H9 (cell line): ENCODE measurements around the gene HP1BP3. TPM values are rescaled to one million over a fixed set of nuclear protein-coding genes. Genes with fewer than 3 reads are reported as not detected.

Experiments
- DNase-seq: peaks from one replicate; pipeline ENCODE4 v3.0.0-alpha.2; 2017
- H2AFZ ChIP-seq: one replicate; pipeline ENCODE4 v1.6.1; 2013; ENCODE audit warnings: mild to moderate bottlenecking, low read length, control low read depth, moderate library complexity
- H2AK5ac ChIP-seq: 2 replicates; pipeline ENCODE4 v1.6.1; 2013; ENCODE audit warnings: low read length, control low read depth, mixed read lengths; ENCODE audit not compliant: insufficient read length
- H2BK120ac ChIP-seq: one replicate; pipeline ENCODE4 v1.6.1; 2013; ENCODE audit warnings: low read depth, mild to moderate bottlenecking, low read length, control low read depth, inconsistent platforms; ENCODE audit not compliant: poor library complexity, severe bottlenecking
- H2BK12ac ChIP-seq: 2 replicates; pipeline ENCODE4 v1.6.1; 2013; ENCODE audit warnings: low read length, control low read depth, mixed read lengths, low read depth; ENCODE audit not compliant: insufficient read length
- H2BK15ac ChIP-seq: 2 replicates; pipeline ENCODE4 v1.6.1; 2013; ENCODE audit warnings: low read depth, low read length, control low read depth
- H2BK20ac ChIP-seq: one replicate; pipeline ENCODE4 v1.6.1; 2013; ENCODE audit warnings: low read depth, mild to moderate bottlenecking, low read length, control low read depth, inconsistent platforms; ENCODE audit not compliant: poor library complexity, severe bottlenecking
- H2BK5ac ChIP-seq: 2 replicates; pipeline ENCODE4 v1.6.1; 2013; ENCODE audit warnings: low read length, control low read depth, mixed read lengths; ENCODE audit not compliant: insufficient read length
- H3K14ac ChIP-seq: 2 replicates; pipeline ENCODE4 v1.6.1; 2013; ENCODE audit warnings: low read length, control low read depth; ENCODE audit not compliant: insufficient read depth
- H3K18ac ChIP-seq: 2 replicates; pipeline ENCODE4 v1.6.1; 2013; ENCODE audit warnings: low read depth, mild to moderate bottlenecking, mixed read lengths, low read length, control low read depth; ENCODE audit not compliant: insufficient read length
- H3K23ac ChIP-seq: 2 replicates; pipeline ENCODE4 v1.6.1; 2013; ENCODE audit warnings: low read length, control low read depth, mixed read lengths, low read depth; ENCODE audit not compliant: insufficient read length
- H3K23me2 ChIP-seq: 2 replicates; pipeline ENCODE4 v1.6.1; 2013; ENCODE audit warnings: low read depth, mild to moderate bottlenecking, mixed read lengths, low read length, control low read depth; ENCODE audit not compliant: insufficient read length, poor library complexity, severe bottlenecking
- H3K27ac ChIP-seq: 2 replicates; pipeline ENCODE4 v1.5.1; 2013; ENCODE audit warnings: low read length, control low read depth, mixed read lengths, low read depth; ENCODE audit not compliant: insufficient read length
- H3K27me3 ChIP-seq: 2 replicates; pipeline ENCODE4 v1.6.1; 2013; ENCODE audit warnings: low read length, control low read depth, inconsistent platforms; ENCODE audit not compliant: insufficient read depth
- H3K4ac ChIP-seq: 2 replicates; pipeline ENCODE4 v1.6.1; 2013; ENCODE audit warnings: low read depth, mild to moderate bottlenecking, control low read depth, inconsistent platforms, low read length, moderate library complexity
- H3K4me1 ChIP-seq: 2 replicates; pipeline ENCODE4 v1.6.1; 2013; ENCODE audit warnings: low read length, control low read depth, inconsistent platforms; ENCODE audit not compliant: insufficient read depth
- H3K4me2 ChIP-seq: 2 replicates; pipeline ENCODE4 v1.6.1; 2013; ENCODE audit warnings: low read length, control low read depth, mixed read lengths; ENCODE audit not compliant: insufficient read length, insufficient read depth
- H3K56ac ChIP-seq: 2 replicates; pipeline ENCODE4 v1.6.1; 2013; ENCODE audit warnings: low read depth, mild to moderate bottlenecking, mixed read lengths, low read length, control low read depth; ENCODE audit not compliant: insufficient read length
- H3K79me1 ChIP-seq: 2 replicates; pipeline ENCODE4 v1.6.1; 2013; ENCODE audit warnings: low read depth, mild to moderate bottlenecking, moderate library complexity, low read length, control low read depth, inconsistent platforms; ENCODE audit not compliant: insufficient read depth, poor library complexity, severe bottlenecking
- H3K79me2 ChIP-seq: 2 replicates; pipeline ENCODE4 v1.6.1; 2013; ENCODE audit warnings: low read length, control low read depth, inconsistent platforms; ENCODE audit not compliant: insufficient read depth
- H3K9ac ChIP-seq: 2 replicates; pipeline ENCODE4 v1.6.1; 2013; ENCODE audit warnings: low read length, control low read depth, mixed read lengths; ENCODE audit not compliant: insufficient read length; ENCODE audit errors: extremely low read depth
- H3K9me3 ChIP-seq: one replicate; pipeline ENCODE4 v1.6.1; 2013; ENCODE audit warnings: low read depth, low read length, inconsistent platforms; ENCODE audit not compliant: control insufficient read depth
- H3T11ph ChIP-seq: one replicate; pipeline ENCODE4 v1.6.1; 2013; ENCODE audit warnings: mild to moderate bottlenecking, low read length, control low read depth, inconsistent platforms
- H4K20me1 ChIP-seq: one replicate; pipeline ENCODE4 v1.6.1; 2013; ENCODE audit not compliant: control insufficient read depth, insufficient read length, insufficient read depth
- H4K5ac ChIP-seq: 2 replicates; pipeline ENCODE4 v1.6.1; 2013; ENCODE audit warnings: low read depth, mild to moderate bottlenecking, mixed read lengths, low read length, control low read depth; ENCODE audit not compliant: insufficient read length
- H4K8ac ChIP-seq: replicated peaks from 2 replicates; pipeline ENCODE4 v1.6.1; 2013; ENCODE audit warnings: low read length, control low read depth, mixed read lengths, low read depth; ENCODE audit not compliant: insufficient read length
- H4K91ac ChIP-seq: 2 replicates; pipeline ENCODE4 v1.6.1; 2013; ENCODE audit warnings: low read depth, mild to moderate bottlenecking, moderate library complexity, mixed read lengths, low read length, control low read depth; ENCODE audit not compliant: insufficient read length
- H3K27ac Mint-ChIP-seq, 3 experiments: 2 replicates in 2 of 3; 3 replicates in 1 of 3; pipeline ENCODE4 v1.8.0; 2020 to 2021; ENCODE audit warnings: mixed read lengths in 3 of 3, mild to moderate bottlenecking in 1 of 3, moderate library complexity in 1 of 3
- H3K27me3 Mint-ChIP-seq: 2 replicates; pipeline ENCODE4 v1.8.0; 2021; ENCODE audit warnings: low read depth, mild to moderate bottlenecking, moderate library complexity, mixed read lengths
- H3K36me3 Mint-ChIP-seq, 3 experiments: 2 replicates in 2 of 3; 3 replicates in 1 of 3; pipeline ENCODE4 v1.8.0; 2020 to 2021; ENCODE audit warnings: low read depth in 3 of 3, mixed read lengths in 3 of 3; ENCODE audit not compliant: insufficient read depth in 1 of 3
- H3K4me1 Mint-ChIP-seq, 2 experiments: 2 replicates each; pipeline ENCODE4 v1.8.0; 2020; ENCODE audit warnings: mixed read lengths in 2 of 2
- H3K4me3 Mint-ChIP-seq, 2 experiments: 2 replicates in 1 of 2; 3 replicates in 1 of 2; pipeline ENCODE4 v1.8.0; 2020 to 2021; ENCODE audit warnings: mild to moderate bottlenecking in 2 of 2, mixed read lengths in 2 of 2, moderate library complexity in 1 of 2
- H3K9me3 Mint-ChIP-seq, 2 experiments: 2 replicates in 1 of 2; 3 replicates in 1 of 2; pipeline ENCODE4 v1.8.0; 2020; ENCODE audit warnings: mild to moderate bottlenecking in 2 of 2, mixed read lengths in 2 of 2, moderate library complexity in 1 of 2
- CTCF ChIP-seq: fragments of 200-600 bp; sonication (generic); conservative IDR thresholded peaks from 3 replicates; pipeline ENCODE4 v1.8.0; 2021; ENCODE audit warnings: antibody characterized with exemption, mild to moderate bottlenecking
- WGBS: extraction: QIAGEN DNeasy Blood & Tissue Kit; methylation state at CpG from one replicate; pipeline ENCODE4 v1.1.7; 2013; ENCODE audit warnings: missing lambda C conversion rate, low lambda C conversion rate, mixed read lengths; ENCODE audit not compliant: insufficient read length; ENCODE audit errors: extremely low coverage; 5-methylcytosine and 5-hydroxymethylcytosine counted together
- total RNA-seq: library from RNA; stranded (reverse); gene quantifications from 2 replicates; pipeline ENCODE4 v1.2.1, GENCODE V29; 2021

Gene HP1BP3
- total RNA-seq, 1 experiment from 2014 or later: 127 TPM

GRCh38 chr1:20726932-20727745 lies 60.0 kb downstream of the HP1BP3 start:
- DNase-seq: no peak
- no CpG with 5 or more reads among the region's 17 CpGs for WGBS
- Histone ChIP-seq H2AK5ac (no peak overlapping the region), H3K23me2 (peaks cover 4% of the 10 kb centered on the region), H3K79me1 (no peaks in the 10 kb centered on the region), H2AFZ (no peak overlapping the region), H4K5ac (no peak overlapping the region), H3K9ac (no peak overlapping the region), H2BK15ac (no peak overlapping the region), H3K9me3 (no peaks in the 10 kb centered on the region), H3K4me1 (peaks cover 4% of the 10 kb centered on the region; the same call in 1 of the 2 replicates), H3K27ac (no peak overlapping the region), H4K91ac (no peak overlapping the region), H3K23ac (no peak overlapping the region), H3K4me2 (no peak overlapping the region), H2BK12ac (no peak overlapping the region), H2BK120ac (no peak overlapping the region), H4K20me1 (no peaks in the 10 kb centered on the region), H3K56ac (no peak overlapping the region), H2BK20ac (no peak overlapping the region), H3K4ac (no peak overlapping the region), H3K14ac (peak overlapping the region; percentile 70), H2BK5ac (no peak overlapping the region), H4K8ac (no peak overlapping the region), H3T11ph (no peak overlapping the region), H3K27me3 (peaks cover 8% of the 10 kb centered on the region; the same call in 1 of the 2 replicates), H3K79me2 (no peaks in the 10 kb centered on the region), H3K18ac (peak overlapping the region; percentile 27)
- Mint-ChIP-seq H3K4me1 (peaks cover 23 to 37% of the 10 kb centered on the region in 2 experiments), H3K9me3 (no peaks in the 10 kb centered on the region; a peak in 1 of 5 replicates), H3K36me3 (no peaks in the 10 kb centered on the region), H3K4me3 (no peak overlapping the region; a peak in 1 of 5 replicates), H3K27me3 (peaks cover 36% of the 10 kb centered on the region), H3K27ac (peak overlapping the region in 1 of 3 experiments; percentile 55; a peak in 2 of 7 replicates)
- TF ChIP-seq CTCF: no peak
